Parathyroid adenoma (tissue), 2 donors: ENCODE data around the gene CD302.
"Not testable (repeated sequence)": the region's sequence is repeated elsewhere in the genome, so short reads cannot be mapped to it uniquely, and the experiment has no call there.

Experiments used
- H2AFZ ChIP-seq: fragments of 300-600 bp; sonication (generic); one replicate; pipeline ENCODE4 v1.7.0; 2017; ENCODE audit warnings: antibody characterized with exemption, mild to moderate bottlenecking
- H3K27ac ChIP-seq: fragments of 300-600 bp; sonication (generic); one replicate; pipeline ENCODE4 v1.7.0; 2017
- H3K27me3 ChIP-seq: fragments of 300-600 bp; sonication (generic); one replicate; pipeline ENCODE4 v1.7.0; 2017; ENCODE audit warnings: low read length; ENCODE audit not compliant: control insufficient read depth, insufficient read depth
- H3K36me3 ChIP-seq: fragments of 300-600 bp; sonication (generic); one replicate; pipeline ENCODE4 v1.7.0; 2017; ENCODE audit warnings: low read length; ENCODE audit not compliant: control insufficient read depth, insufficient read depth
- H3K4me1 ChIP-seq: fragments of 300-600 bp; sonication (generic); one replicate; pipeline ENCODE4 v1.7.0; 2017; ENCODE audit warnings: control low read depth
- H3K4me2 ChIP-seq: fragments of 300-600 bp; sonication (generic); one replicate; pipeline ENCODE4 v1.7.0; 2017; ENCODE audit warnings: low read length
- H3K4me3 ChIP-seq: fragments of 300-600 bp; sonication (generic); one replicate; pipeline ENCODE4 v1.7.0; 2017; ENCODE audit warnings: low read depth, low read length
- H3K79me2 ChIP-seq: fragments of 300-600 bp; sonication (generic); one replicate; pipeline ENCODE4 v1.7.0; 2017; ENCODE audit warnings: control low read depth
- H3K9ac ChIP-seq: fragments of 300-600 bp; sonication (generic); one replicate; pipeline ENCODE4 v1.7.0; 2017; ENCODE audit warnings: mild to moderate bottlenecking
- H3K9me3 ChIP-seq: fragments of 300-600 bp; sonication (generic); one replicate; pipeline ENCODE4 v1.7.0; 2017; ENCODE audit warnings: low read length; ENCODE audit not compliant: control insufficient read depth
- CTCF ChIP-seq: fragments of 300-600 bp; sonication (generic); IDR thresholded peaks from one replicate; pipeline ENCODE4 v1.7.0; 2017; ENCODE audit warnings: antibody characterized with exemption, mild to moderate bottlenecking
- donor health status: primary hyperparathyroidism.

CD302 gene

GRCh38 chr2:159788253-159788652 lies 9.8 kb downstream of the CD302 start:
- no peaks in the 10 kb centered on the region for H3K27me3 ChIP-seq
- TF ChIP-seq CTCF: no peak
- no peak overlapping the region for H3K27ac ChIP-seq
- no peaks in the 10 kb centered on the region for H3K36me3 ChIP-seq
- no peak overlapping the region for H2AFZ ChIP-seq
- H3K9ac ChIP-seq: no peak overlapping the region
- no peaks in the 10 kb centered on the region for H3K9me3 ChIP-seq
- no peaks in the 10 kb centered on the region for H3K79me2 ChIP-seq
- no peak overlapping the region for H3K4me3 ChIP-seq
- H3K4me1 ChIP-seq: no peaks in the 10 kb centered on the region
- no peak overlapping the region for H3K4me2 ChIP-seq

DNA sequence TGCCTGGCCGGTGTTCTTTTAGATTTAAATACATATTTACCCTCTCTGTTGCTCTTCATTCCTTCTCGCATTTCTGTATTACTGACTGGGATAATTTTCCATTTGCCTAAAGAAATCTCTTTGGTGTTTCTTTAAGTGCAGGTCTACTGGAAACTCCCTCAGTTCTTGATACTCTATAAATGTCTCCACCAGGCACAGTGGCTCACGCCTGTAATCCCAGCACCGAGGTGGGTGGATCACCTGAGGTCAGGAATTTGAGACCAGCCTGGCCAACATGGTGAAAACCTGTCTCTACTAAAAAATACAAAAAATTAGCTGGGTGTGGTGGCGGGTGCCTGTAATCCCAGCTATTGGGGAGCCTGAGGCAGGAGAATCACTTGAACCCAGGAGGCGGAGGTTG lies 10.4 kb downstream of the CD302 start:
- not testable (repeated sequence) for H3K4me1 ChIP-seq, H3K36me3 ChIP-seq, H3K4me3 ChIP-seq, H3K4me2 ChIP-seq, H3K27me3 ChIP-seq, H3K27ac ChIP-seq, H2AFZ ChIP-seq, H3K9ac ChIP-seq, H3K79me2 ChIP-seq, H3K9me3 ChIP-seq

DNA sequence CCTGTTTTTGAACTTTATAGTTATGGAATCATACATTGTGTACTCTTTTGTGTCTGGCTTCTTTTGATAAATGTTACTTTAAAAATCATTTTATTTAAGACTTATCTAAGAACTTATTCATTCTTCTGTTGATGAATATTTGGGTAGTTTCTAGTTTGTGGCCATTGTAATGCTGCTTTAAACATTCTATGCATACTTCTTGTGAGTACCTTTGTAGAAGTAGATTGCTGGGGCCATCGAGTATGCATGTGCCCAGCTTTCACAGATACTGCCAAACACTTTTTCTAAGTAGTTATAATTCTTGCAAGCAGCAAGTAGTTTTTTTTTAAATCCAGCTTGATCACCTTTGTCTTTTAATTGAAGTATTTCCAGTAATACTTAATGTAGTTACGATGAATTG lies 11.1 kb downstream of the CD302 start:
- H2AFZ ChIP-seq: no peak overlapping the region
- no peaks in the 10 kb centered on the region for H3K27me3 ChIP-seq
- no peaks in the 10 kb centered on the region for H3K9me3 ChIP-seq
- no peak overlapping the region for H3K4me2 ChIP-seq
- H3K4me3 ChIP-seq: no peak overlapping the region
- no peaks in the 10 kb centered on the region for H3K4me1 ChIP-seq
- no peaks in the 10 kb centered on the region for H3K79me2 ChIP-seq
- no peak overlapping the region for H3K9ac ChIP-seq
- H3K36me3 ChIP-seq: no peaks in the 10 kb centered on the region
- no peak for TF ChIP-seq CTCF
- no peak overlapping the region for H3K27ac ChIP-seq

DNA sequence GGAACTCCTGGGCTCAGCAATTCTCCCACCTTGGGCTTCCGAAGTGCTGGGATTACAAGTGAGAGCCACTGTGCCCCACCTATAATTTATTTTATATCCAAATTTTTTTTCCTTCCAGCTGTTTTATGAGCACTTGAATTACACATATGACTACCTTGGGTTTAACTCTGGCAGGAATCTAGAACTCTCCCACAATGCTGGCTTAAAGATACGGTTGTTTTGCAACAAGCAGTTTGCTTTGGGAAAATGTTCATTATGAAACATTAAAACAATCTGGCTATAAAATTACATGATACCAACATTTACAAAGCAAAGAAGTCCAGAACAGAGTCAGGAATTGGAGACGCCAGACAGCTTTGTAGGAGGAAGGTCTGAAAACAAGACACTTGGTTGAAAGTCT lies 12.8 kb downstream of the CD302 start:
- no peak overlapping the region for H3K27ac ChIP-seq
- no peaks in the 10 kb centered on the region for H3K4me1 ChIP-seq
- H3K36me3 ChIP-seq: no peaks in the 10 kb centered on the region
- H3K4me3 ChIP-seq: no peak overlapping the region
- no peak overlapping the region for H3K4me2 ChIP-seq
- H3K9ac ChIP-seq: no peak overlapping the region
- no peaks in the 10 kb centered on the region for H3K79me2 ChIP-seq
- H2AFZ ChIP-seq: no peak overlapping the region
- H3K9me3 ChIP-seq: no peaks in the 10 kb centered on the region
- no peaks in the 10 kb centered on the region for H3K27me3 ChIP-seq
- TF ChIP-seq CTCF: no peak

GRCh38 chr2:159784744-159785143 lies 13.3 kb downstream of the CD302 start:
- H3K27ac ChIP-seq: not testable (repeated sequence)

GRCh38 chr2:159783556-159783955 lies 14.5 kb downstream of the CD302 start:
- TF ChIP-seq CTCF: no peak
- H2AFZ ChIP-seq: no peak overlapping the region
- no peaks in the 10 kb centered on the region for H3K9me3 ChIP-seq
- H3K9ac ChIP-seq: no peak overlapping the region
- no peak overlapping the region for H3K4me3 ChIP-seq
- no peaks in the 10 kb centered on the region for H3K27me3 ChIP-seq
- no peak overlapping the region for H3K27ac ChIP-seq
- H3K36me3 ChIP-seq: no peaks in the 10 kb centered on the region
- H3K79me2 ChIP-seq: no peaks in the 10 kb centered on the region
- H3K4me2 ChIP-seq: no peak overlapping the region
- no peaks in the 10 kb centered on the region for H3K4me1 ChIP-seq

More at GRCh38 chr2:159784744-159785143, 13.3 kb downstream of the CD302 start:
- not testable (repeated sequence) for H3K36me3 ChIP-seq, H2AFZ ChIP-seq, H3K79me2 ChIP-seq, H3K9ac ChIP-seq, H3K4me1 ChIP-seq, H3K4me2 ChIP-seq, H3K27me3 ChIP-seq, H3K4me3 ChIP-seq, H3K9me3 ChIP-seq
